HepG2 (cell line): Measurements from ENCODE around the gene WDR37. TPM values are rescaled to one million over a fixed set of nuclear protein-coding genes. Genes with fewer than 3 reads are reported as not detected.

Experiments
- ATAC-seq: fragments of 200-7000 bp; cut with Tn5 transposase; 3 replicates; pipeline ENCODE4 v1.9.1; 2020; ENCODE audit warnings: mild to moderate bottlenecking, moderate library complexity
- BruUV-seq: library from RNA; stranded (reverse); fragments of 400-500 nt; replicated peaks from 2 replicates; lab custom pipeline; 2021; lab: Mats Ljungman, UMichigan
- CTCF ChIA-PET: fragments of 300-600 bp; formaldehyde crosslinking; extraction: SDS; loops from one replicate; lab custom pipeline; 2021; ENCODE audit warnings: low total read pairs, inconsistent platforms, low intra/inter-chr PET ratio; lab: Yijun Ruan, JAX
- POLR2A ChIA-PET: fragments of 350-600 bp; sonication (Branson Sonifier 250); formaldehyde crosslinking; loops from one replicate; lab custom pipeline; 2020; ENCODE audit warnings: antibody characterized with exemption, inconsistent platforms; lab: Yijun Ruan, JAX
- DNase-seq: peaks from one replicate; pipeline ENCODE4 v3.0.0-alpha.2; 2015; ENCODE audit warnings: low spot score
- FAIRE-seq: peaks from 3 replicates; lab custom pipeline; 2011; peaks lifted over from hg19 to GRCh38; lab: Jason Lieb, UNC
- H2AFZ ChIP-seq: one replicate; pipeline ENCODE4 v1.6.1; 2011; ENCODE audit warnings: low read length, inconsistent platforms
- H3K27ac ChIP-seq: fragments of 300-600 bp; 3 replicates; pipeline ENCODE4 v1.8.0; 2011; ENCODE audit warnings: mixed run types, mild to moderate bottlenecking, mixed read lengths, low read length, inconsistent platforms; ENCODE audit not compliant: insufficient read depth; ENCODE audit errors: extremely low read length
- H3K27me3 ChIP-seq, 2 experiments: fragments of 200-600 bp in 1 of 2; 2 replicates in 1 of 2; 3 replicates in 1 of 2; pipeline versions ENCODE4 v1.6.0 to v1.8.0; 2011; ENCODE audit warnings: low read length in 2 of 2, mild to moderate bottlenecking in 2 of 2, moderate library complexity in 2 of 2, inconsistent platforms in 1 of 2; ENCODE audit not compliant: insufficient read depth in 2 of 2, control insufficient read depth in 1 of 2
- H3K36me3 ChIP-seq, 2 experiments: fragments of 200-600 bp in 1 of 2; replicated peaks in 1 of 2; 2 replicates in 1 of 2; 3 replicates in 1 of 2; pipeline versions ENCODE4 v1.5.1 to v1.8.0; 2011; ENCODE audit warnings: low read length in 2 of 2, inconsistent platforms in 1 of 2; ENCODE audit not compliant: insufficient read depth in 2 of 2, control insufficient read depth in 1 of 2
- H3K4me1 ChIP-seq: 2 replicates; pipeline ENCODE4 v1.5.1; 2012; ENCODE audit warnings: low read length, inconsistent platforms; ENCODE audit not compliant: insufficient read depth
- H3K4me2 ChIP-seq: 2 replicates; pipeline ENCODE4 v1.6.0; 2011; ENCODE audit warnings: low read depth, low read length, inconsistent platforms
- H3K4me3 ChIP-seq, 3 experiments: fragments of 200-600 bp in 1 of 3; sonication (generic), shearing (Covaris generic) in 1 of 3; replicated peaks in 1 of 3; 2 replicates each; pipeline ENCODE4 v1.5.1; 2011 to 2016; ENCODE audit warnings: low read length in 3 of 3, inconsistent platforms in 2 of 3, low read depth in 2 of 3, mild to moderate bottlenecking in 2 of 3, control low read depth in 1 of 3, mixed read lengths in 1 of 3; ENCODE audit not compliant: insufficient read depth in 1 of 3
- H3K79me2 ChIP-seq: one replicate; pipeline ENCODE4 v1.6.1; 2011; ENCODE audit warnings: low read length, inconsistent platforms; ENCODE audit not compliant: insufficient read depth
- H3K9ac ChIP-seq: 2 replicates; pipeline ENCODE4 v1.6.0; 2011; ENCODE audit warnings: mild to moderate bottlenecking, low read depth, low read length, inconsistent platforms; ENCODE audit not compliant: insufficient read depth
- H3K9me3 ChIP-seq: 2 replicates; pipeline ENCODE4 v1.5.1; 2012; ENCODE audit warnings: mild to moderate bottlenecking, low read length
- H4K20me1 ChIP-seq: 2 replicates; pipeline ENCODE4 v1.6.0; 2011; ENCODE audit warnings: inconsistent platforms, mild to moderate bottlenecking, low read length, moderate library complexity; ENCODE audit not compliant: insufficient read depth
- FOXJ3 ChIP-seq: sonication (generic); formaldehyde crosslinking; IDR thresholded peaks from 2 replicates; pipeline ENCODE4 v1.4.0; 2020; ENCODE audit warnings: missing genetic modification reagents, mild to moderate bottlenecking, borderline replicate concordance
- HNF4G ChIP-seq, 2 experiments: sonication (generic) in 1 of 2; formaldehyde crosslinking in 1 of 2; IDR thresholded peaks; 2 replicates each; pipeline versions ENCODE4 v1.4.0 to v1.6.1; 2011 to 2020; ENCODE audit warnings: borderline replicate concordance in 2 of 2, low read depth in 2 of 2, mild to moderate bottlenecking in 2 of 2, low read length in 1 of 2, missing genetic modification reagents in 1 of 2, moderate library complexity in 1 of 2
- MZF1 ChIP-seq: sonication (generic); formaldehyde crosslinking; IDR thresholded peaks from 2 replicates; pipeline ENCODE4 v1.8.1; 2023; ENCODE audit warnings: mild to moderate bottlenecking, missing genetic modification reagents, borderline replicate concordance
- SMC3 ChIP-seq: IDR thresholded peaks from 2 replicates; pipeline ENCODE4 v1.6.1; 2011; ENCODE audit warnings: low read length, improper control_type of control experiment
- TRIM24 ChIP-seq: sonication (generic); formaldehyde crosslinking; IDR thresholded peaks from 2 replicates; pipeline ENCODE4 v1.8.0; 2022; ENCODE audit warnings: mild to moderate bottlenecking, missing genetic modification reagents
- ZC3H13 ChIP-seq: sonication (generic); formaldehyde crosslinking; IDR thresholded peaks from 2 replicates; pipeline ENCODE4 v1.8.1; 2023; ENCODE audit warnings: mild to moderate bottlenecking, missing genetic modification reagents, moderate library complexity
- ZNF614 ChIP-seq: IDR thresholded peaks from 2 replicates; pipeline ENCODE4 v1.6.1; 2018; ENCODE audit warnings: missing biosample characterization, missing genetic modification reagents, inconsistent platforms, borderline replicate concordance
- ZNF749 ChIP-seq: sonication (generic); formaldehyde crosslinking; IDR thresholded peaks from 2 replicates; pipeline ENCODE4 v1.8.0; 2022; ENCODE audit warnings: mild to moderate bottlenecking, missing genetic modification reagents, moderate library complexity, borderline replicate concordance
- ZNF775 ChIP-seq: sonication (generic); formaldehyde crosslinking; IDR thresholded peaks from 2 replicates; pipeline ENCODE4 v1.4.0; 2020; ENCODE audit warnings: missing genetic modification reagents, mild to moderate bottlenecking, moderate library complexity, borderline replicate concordance
- WGBS: methylation state at CpG from one replicate; pipeline ENCODE4 v1.1.6; 2017; ENCODE audit warnings: low lambda C conversion rate; 5-methylcytosine and 5-hydroxymethylcytosine counted together
- in situ Hi-C: cut with HindIII; loops from 2 replicates; pipeline ENCODE4 v1.10.0; 2017; ENCODE audit warnings: low pct_unique_long_range_greater_than_20kb; ENCODE audit not compliant: extremely low pct_ligation_motif_present
- intact Hi-C: fragments of 100-400 bp; cut with micrococcal nuclease; formaldehyde crosslinking; loops from one replicate; pipeline ENCODE4 v1.10.0; 2022; ENCODE audit not compliant: unreplicated experiment
- polyA plus RNA-seq, 8 experiments: library from polyadenylated mRNA; depleted of rRNA in 3 of 8; stranded (reverse) in 7 of 8; unstranded in 1 of 8; fragments of >200 nt; fragmentation: Illumina TruSeq in 4 of 8; extraction: Trizol in 4 of 8; gene quantifications; 2 replicates each; pipeline versions ENCODE4 v1.2.1 to v1.2.3, GENCODE V29; 2011 to 2016; ENCODE audit warnings: low read depth in 4 of 8, missing spikeins in 1 of 8, mixed read lengths in 1 of 8; ENCODE audit not compliant: insufficient read depth in 1 of 8
- total RNA-seq, 5 experiments: library from RNA; depleted of rRNA; stranded (reverse); fragments of >200 nt; fragmentation: Illumina TruSeq; extraction: Trizol; gene quantifications; 2 replicates each; pipeline ENCODE4 v1.2.3, GENCODE V29; 2016; ENCODE audit warnings: low read depth in 1 of 5

WDR37 gene
- total and polyA plus RNA-seq, 2 of the 13 experiments (the other 11 are each of a cell fraction or from before 2014, with no cell fraction given), result 5.9 to 7.5 TPM

GRCh38 chr10:1068380-1069361 is 12.5 kb downstream of the WDR37 start:
- intact Hi-C loops (no loop called here), in situ Hi-C loops (no loop called here)
- WGBS, result 91% methylated on average over 10 of the region's 10 CpGs
- Histone ChIP-seq H3K4me3 (no peak overlapping the region), H4K20me1 (no peaks in the 10 kb centered on the region), H3K9me3 (no peaks in the 10 kb centered on the region), H3K9ac (no peak overlapping the region), H3K4me2 (no peak overlapping the region), H3K79me2 (peaks cover 4% of the 10 kb centered on the region), H3K4me1 (peaks cover 7% of the 10 kb centered on the region), H3K27ac (no peak overlapping the region), H3K27me3 (no peaks in the 10 kb centered on the region), H2AFZ (no peak overlapping the region), H3K36me3 (peaks cover 4 to 12% of the 10 kb centered on the region in 2 experiments; a peak in 3 of 5 replicates)
- no peak for FAIRE-seq
- DNase-seq, result no peak
- ATAC-seq, result no peak
- no TSS peak for BruUV-seq
- no peak for TF ChIP-seq MZF1
- no peak for TF ChIP-seq HNF4G (IDR thresholded peaks at IDR 0.05; ENCODE audit: borderline replicate concordance, low read depth, low read length)
- TF ChIP-seq HNF4G (CRISPR knock-in tag; IDR thresholded peaks at IDR 0.05; ENCODE audit: borderline replicate concordance, low read depth), result no peak
- no peak for TF ChIP-seq TRIM24 (CRISPR knock-in tag)
- no peak for TF ChIP-seq ZNF775 (CRISPR knock-in tag)
- no peak for TF ChIP-seq SMC3
- no peak for TF ChIP-seq ZNF614 (CRISPR knock-in tag)
- no peak for TF ChIP-seq ZNF749 (CRISPR knock-in tag)
- TF ChIP-seq ZC3H13 (CRISPR knock-in tag), result no peak
- no peak for TF ChIP-seq FOXJ3 (CRISPR knock-in tag)
- CTCF ChIA-PET, result no interaction called here
- POLR2A ChIA-PET, result interaction anchor here (0.9 kb wide), 1 partner anchor 19 kb away, joined by 3 read pairs; the partner anchor contains the start of gene IDI1
